Stimulated activated CD4-positive, alpha-beta T cell treated with anti-CD3 and anti-CD28 coated beads, Interleukin-1b, Interleukin-23, amount 100 ng/mL, for 1 hour (primary cell): Measurements from ENCODE around the gene PNLIPRP3.

Experiments used
- DNase-seq, 2 donors: peaks; one replicate each; pipeline ENCODE4 v3.0.0-alpha.2; 2020; ENCODE audit warnings: low read depth in 2 of 2

The PNLIPRP3 gene

GRCh38 chr10:116451711-116452337 lies 24.2 kb downstream of the PNLIPRP3 start:
- DNase-seq: no peak

- no peak for DNase-seq
These were observed 24.7 kb downstream of the PNLIPRP3 start for GRCh38 chr10:116452338-116452720.

- no peak for DNase-seq
These were observed 29.8 kb downstream of the PNLIPRP3 start for GRCh38 chr10:116457488-116457887.

GRCh38 chr10:116460219-116460618 lies 32.6 kb downstream of the PNLIPRP3 start:
- no peak for DNase-seq

- DNase-seq: no peak
These were observed 34.0 kb downstream of the PNLIPRP3 start for GRCh38 chr10:116461680-116462079.

- no peak for DNase-seq
These were observed 36.6 kb downstream of the PNLIPRP3 start for GRCh38 chr10:116464257-116464656.

- no peak for DNase-seq
These were observed 37.9 kb downstream of the PNLIPRP3 start for GRCh38 chr10:116465546-116465945.

- no peak for DNase-seq
These were observed 39.2 kb downstream of the PNLIPRP3 start for GRCh38 chr10:116466715-116467422.

GRCh38 chr10:116469437-116469836 lies 41.8 kb downstream of the PNLIPRP3 start:
- DNase-seq: no peak

- no peak for DNase-seq
These were observed 42.4 kb downstream of the PNLIPRP3 start for GRCh38 chr10:116470071-116470470.

- no peak for DNase-seq
These were observed 43.2 kb downstream of the PNLIPRP3 start for GRCh38 chr10:116470768-116471415.

GRCh38 chr10:116472891-116473290 lies 45.2 kb downstream of the PNLIPRP3 start:
- DNase-seq: no peak

- no peak for DNase-seq
These were observed 48.2 kb downstream of the PNLIPRP3 start for GRCh38 chr10:116475866-116476265.

GRCh38 chr10:116476461-116476860 lies 48.8 kb downstream of the PNLIPRP3 start:
- no peak for DNase-seq

GRCh38 chr10:116477986-116478664 lies 50.5 kb downstream of the PNLIPRP3 start:
- DNase-seq: no peak

- DNase-seq: no peak
These were observed 59.3 kb downstream of the PNLIPRP3 start for GRCh38 chr10:116486770-116487448.

- no peak for DNase-seq
These were observed 60.1 kb downstream of the PNLIPRP3 start for GRCh38 chr10:116487522-116488430.

- no peak for DNase-seq
These were observed 61.8 kb downstream of the PNLIPRP3 start for GRCh38 chr10:116489460-116489859.

- no peak for DNase-seq
These were observed 62.5 kb downstream of the PNLIPRP3 start for GRCh38 chr10:116490028-116490662.

- DNase-seq: no peak
These were observed 77.1 kb downstream of the PNLIPRP3 start for GRCh38 chr10:116504786-116505185.
